Measurements from ENCODE around the gene IDH3G.

DNA sequence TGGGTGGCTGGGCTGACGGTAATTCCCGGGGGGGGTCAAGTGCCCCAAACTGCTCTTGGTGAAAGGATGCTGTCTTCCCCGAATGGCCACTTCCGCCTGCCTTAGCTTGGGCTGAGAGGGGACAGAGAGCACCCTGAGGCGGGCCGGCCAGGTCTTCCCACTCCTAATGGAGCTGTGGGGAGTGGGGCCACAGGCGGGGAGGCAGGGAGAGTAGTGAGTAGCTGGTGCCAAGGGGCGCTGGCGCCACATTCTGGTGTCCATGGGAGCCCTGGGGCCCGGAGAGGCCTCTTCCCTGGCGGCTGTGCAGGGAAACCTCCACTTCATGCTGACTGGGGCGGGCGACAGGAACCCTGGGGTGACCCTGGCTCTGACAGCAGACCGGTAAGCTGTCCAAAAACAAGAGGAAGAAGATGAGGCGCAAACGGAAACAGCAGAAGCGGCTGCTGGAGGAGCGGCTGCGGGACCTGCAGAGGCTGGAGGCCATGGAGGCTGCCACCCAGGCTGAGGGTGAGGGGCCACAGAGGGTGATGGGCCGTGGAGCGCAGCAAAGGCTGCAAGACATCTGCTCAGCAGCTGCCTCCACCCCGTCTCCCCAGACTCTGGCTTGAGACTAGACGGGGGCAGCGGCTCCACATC is 10.7 kb downstream of the IDH3G start:
- TF ChIP-seq CTCF (IDR thresholded peaks at IDR 0.05; ENCODE audit: low read length) (no peak), EZH2 (IDR thresholded peaks at IDR 0.05; ENCODE audit: borderline replicate concordance, low read length) (no peak)

All from OCI-LY1 (cell line).